DOHH2 (cell line): ENCODE data around the gene CLCNKA.

Experiments used
- H3F3A ChIP-seq: fragments of 200-600 bp; sonication (generic), shearing (Covaris generic); 2 replicates; pipeline ENCODE4 v1.6.0; 2016; ENCODE audit warnings: antibody characterized with exemption, mild to moderate bottlenecking; ENCODE audit not compliant: control insufficient read depth, insufficient read depth
- H3K27ac ChIP-seq: fragments of 200-600 bp; sonication (generic); 2 replicates; pipeline ENCODE4 v1.5.1; 2014; ENCODE audit warnings: low read depth, mild to moderate bottlenecking, low read length, moderate library complexity
- H3K27me3 ChIP-seq: fragments of 200-600 bp; sonication (generic); 2 replicates; pipeline ENCODE4 v1.6.1; 2014; ENCODE audit warnings: mild to moderate bottlenecking, low read length, mixed read lengths; ENCODE audit not compliant: control insufficient read depth
- H3K36me3 ChIP-seq: fragments of 200-600 bp; sonication (generic); 2 replicates; pipeline ENCODE4 v1.6.1; 2014; ENCODE audit warnings: mild to moderate bottlenecking, low read length, moderate library complexity, mixed read lengths; ENCODE audit not compliant: control insufficient read depth
- H3K4me1 ChIP-seq: fragments of 200-600 bp; sonication (generic); 2 replicates; pipeline ENCODE4 v1.6.1; 2014; ENCODE audit warnings: mild to moderate bottlenecking, low read length, mixed read lengths; ENCODE audit not compliant: control insufficient read depth
- H3K4me2 ChIP-seq: fragments of 200-600 bp; sonication (generic); 2 replicates; pipeline ENCODE4 v1.6.0; 2014; ENCODE audit warnings: mild to moderate bottlenecking, low read length, moderate library complexity
- H3K4me3 ChIP-seq: fragments of 200-600 bp; sonication (generic); 2 replicates; pipeline ENCODE4 v1.5.1; 2014; ENCODE audit warnings: mild to moderate bottlenecking, low read length, mixed read lengths
- H3K79me2 ChIP-seq: fragments of 200-600 bp; sonication (generic); 2 replicates; pipeline ENCODE4 v1.6.1; 2014; ENCODE audit warnings: mild to moderate bottlenecking, low read length, mixed read lengths; ENCODE audit not compliant: control insufficient read depth
- H3K9me2 ChIP-seq: fragments of 200-600 bp; sonication (generic); replicated peaks from 2 replicates; pipeline ENCODE4 v1.6.1; 2014; ENCODE audit warnings: mild to moderate bottlenecking, low read length, mixed read lengths; ENCODE audit not compliant: control insufficient read depth
- H3K9me3 ChIP-seq: fragments of 200-600 bp; sonication (generic); 2 replicates; pipeline ENCODE4 v1.6.1; 2014; ENCODE audit warnings: antibody characterized with exemption, low read length, mixed read lengths; ENCODE audit not compliant: control insufficient read depth, insufficient read depth
- H4K20me1 ChIP-seq: fragments of 200-600 bp; sonication (generic); 2 replicates; pipeline ENCODE4 v1.6.0; 2014; ENCODE audit warnings: low read depth, mild to moderate bottlenecking, antibody characterized with exemption, low read length, moderate library complexity; ENCODE audit not compliant: control insufficient read depth, insufficient read depth
- EZH2phosphoT487 ChIP-seq: fragments of 200-600 bp; sonication (generic); IDR thresholded peaks from 2 replicates; pipeline ENCODE4 v1.6.1; 2017; ENCODE audit warnings: borderline replicate concordance, mild to moderate bottlenecking, antibody characterized with exemption, low read length, moderate library complexity, mixed read lengths
- TF ChIP-seq, protein P1 (sequence below): fragments of 200-600 bp; sonication (generic); IDR thresholded peaks from one replicate; pipeline ENCODE4 v1.5.1; 2014; ENCODE audit warnings: antibody characterized with exemption, mild to moderate bottlenecking, low read depth, low read length; ENCODE audit not compliant: poor library complexity, severe bottlenecking

Gene CLCNKA

DNA sequence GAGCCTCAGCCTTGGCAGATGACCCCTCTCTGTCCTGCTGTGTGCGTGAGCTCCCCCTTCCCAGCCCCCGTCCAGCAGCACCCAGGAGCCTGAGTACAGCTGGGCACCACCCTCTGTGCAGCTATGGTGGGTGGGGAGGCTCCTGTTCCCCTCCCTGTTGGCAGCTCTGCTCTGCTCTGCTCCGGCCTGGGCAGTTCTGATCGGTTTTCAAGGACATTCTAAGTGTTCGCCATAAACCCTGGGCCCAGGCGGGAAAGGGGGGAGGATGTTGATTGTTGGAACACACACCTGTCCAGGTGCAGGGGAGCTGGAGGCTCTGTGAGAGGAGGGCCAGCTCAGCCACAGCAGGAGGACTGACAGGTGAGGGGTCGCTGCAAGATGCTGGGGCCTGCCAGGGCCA lies 21.7 kb downstream of the CLCNKA start, which contains the start of gene CLCNKB:
TSS of gene CLCNKB (plus strand) at position 262 of the 400 bp plus-strand sequence. CDS start 711 bp downstream, outside the sequence.
- Histone ChIP-seq H3K9me3 (no peaks in the 10 kb centered on the region), H3K9me2 (no peaks in the 10 kb centered on the region), H3F3A (no peaks in the 10 kb centered on the region), H3K79me2 (no peaks in the 10 kb centered on the region), H4K20me1 (no peaks in the 10 kb centered on the region), H3K27me3 (no peaks in the 10 kb centered on the region; the same call in 1 of the 2 replicates), H3K4me1 (no peaks in the 10 kb centered on the region), H3K27ac (no peak within 1 kb of the TSS), H3K4me3 (no peak within 1 kb of the TSS), H3K4me2 (no peak within 1 kb of the TSS), H3K36me3 (no peaks in the 10 kb centered on the region)
- TF ChIP-seq, protein P1, sequence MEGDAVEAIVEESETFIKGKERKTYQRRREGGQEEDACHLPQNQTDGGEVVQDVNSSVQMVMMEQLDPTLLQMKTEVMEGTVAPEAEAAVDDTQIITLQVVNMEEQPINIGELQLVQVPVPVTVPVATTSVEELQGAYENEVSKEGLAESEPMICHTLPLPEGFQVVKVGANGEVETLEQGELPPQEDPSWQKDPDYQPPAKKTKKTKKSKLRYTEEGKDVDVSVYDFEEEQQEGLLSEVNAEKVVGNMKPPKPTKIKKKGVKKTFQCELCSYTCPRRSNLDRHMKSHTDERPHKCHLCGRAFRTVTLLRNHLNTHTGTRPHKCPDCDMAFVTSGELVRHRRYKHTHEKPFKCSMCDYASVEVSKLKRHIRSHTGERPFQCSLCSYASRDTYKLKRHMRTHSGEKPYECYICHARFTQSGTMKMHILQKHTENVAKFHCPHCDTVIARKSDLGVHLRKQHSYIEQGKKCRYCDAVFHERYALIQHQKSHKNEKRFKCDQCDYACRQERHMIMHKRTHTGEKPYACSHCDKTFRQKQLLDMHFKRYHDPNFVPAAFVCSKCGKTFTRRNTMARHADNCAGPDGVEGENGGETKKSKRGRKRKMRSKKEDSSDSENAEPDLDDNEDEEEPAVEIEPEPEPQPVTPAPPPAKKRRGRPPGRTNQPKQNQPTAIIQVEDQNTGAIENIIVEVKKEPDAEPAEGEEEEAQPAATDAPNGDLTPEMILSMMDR, result no peak
- no peak for TF ChIP-seq EZH2phosphoT487

DNA sequence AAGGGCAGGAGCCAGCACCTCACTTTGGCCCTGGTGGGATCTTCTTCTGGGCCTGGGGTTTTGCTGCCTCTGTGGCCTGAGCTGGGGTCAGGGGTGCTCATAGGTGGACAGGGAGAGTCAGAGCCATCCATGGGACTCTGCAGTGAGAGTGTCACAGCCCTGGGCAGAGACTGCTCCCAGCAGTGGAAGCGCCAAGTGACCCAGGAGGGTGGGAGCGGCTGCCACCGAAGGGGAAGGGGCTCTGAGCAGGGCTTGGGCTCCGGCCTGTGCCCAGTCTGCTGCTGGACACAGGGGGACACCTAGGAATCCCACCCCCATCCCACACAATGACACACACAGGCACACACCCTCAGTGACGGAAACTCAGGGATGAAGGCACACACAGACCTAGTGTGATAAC lies 22.1 kb downstream of the CLCNKA start:
- H3K9me2 ChIP-seq, result no peaks in the 10 kb centered on the region
- no peaks in the 10 kb centered on the region for H3K36me3 ChIP-seq
- no peaks in the 10 kb centered on the region for H3K79me2 ChIP-seq
- H3K4me3 ChIP-seq, result no peak overlapping the region
- H3K27me3 ChIP-seq, result no peaks in the 10 kb centered on the region; the same call in 1 of the 2 replicates
- TF ChIP-seq EZH2phosphoT487, result no peak
- TF ChIP-seq, protein P1, result no peak
- H3F3A ChIP-seq, result no peaks in the 10 kb centered on the region
- no peak overlapping the region for H3K4me2 ChIP-seq
- H3K27ac ChIP-seq, result no peak overlapping the region
- no peaks in the 10 kb centered on the region for H3K9me3 ChIP-seq
- no peaks in the 10 kb centered on the region for H3K4me1 ChIP-seq
- H4K20me1 ChIP-seq, result no peaks in the 10 kb centered on the region

DNA sequence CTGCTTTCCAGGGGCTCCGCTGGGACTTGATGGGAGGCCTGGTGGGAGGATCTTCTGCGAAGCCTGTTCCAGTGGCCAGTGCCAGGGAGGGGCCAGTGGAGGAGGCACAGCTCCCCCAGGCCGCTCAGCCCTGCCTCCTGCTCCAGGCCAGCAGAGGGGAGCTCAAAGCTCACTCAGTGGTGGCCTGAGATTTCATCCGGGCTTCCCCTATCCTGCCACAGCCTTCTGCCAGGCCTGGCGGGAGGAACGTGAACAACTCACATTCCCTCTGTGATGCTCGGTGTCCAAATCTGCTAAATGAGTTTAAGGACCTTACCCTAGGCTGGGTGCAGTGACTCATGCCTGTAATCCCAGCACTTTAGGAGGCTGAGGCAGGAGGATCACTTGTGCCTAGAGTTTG lies 25.0 kb downstream of the CLCNKA start:
- H3K79me2 ChIP-seq, result no peaks in the 10 kb centered on the region
- H3K4me2 ChIP-seq, result no peak overlapping the region
- no peaks in the 10 kb centered on the region for H3K9me3 ChIP-seq
- no peaks in the 10 kb centered on the region; the same call in 1 of the 2 replicates for H3K27me3 ChIP-seq
- H4K20me1 ChIP-seq, result no peaks in the 10 kb centered on the region
- H3K4me3 ChIP-seq, result no peak overlapping the region
- TF ChIP-seq, protein P1, result no peak
- no peak for TF ChIP-seq EZH2phosphoT487
- no peaks in the 10 kb centered on the region for H3K36me3 ChIP-seq
- H3K4me1 ChIP-seq, result no peaks in the 10 kb centered on the region
- no peaks in the 10 kb centered on the region for H3F3A ChIP-seq
- no peak overlapping the region for H3K27ac ChIP-seq
- H3K9me2 ChIP-seq, result no peaks in the 10 kb centered on the region
